Measurements from ENCODE around the gene SLC25A21. TPM values are rescaled to one million over a fixed set of nuclear protein-coding genes. Genes with fewer than 3 reads are reported as not detected.
"Not testable (repeated sequence)": the region's sequence is repeated elsewhere in the genome, so short reads cannot be mapped to it uniquely, and the experiment has no call there.

SLC25A21 gene
- not detected in 2 replicates for total RNA-seq

- no peak for DNase-seq
- Mint-ChIP-seq H3K27me3 (peaks cover 6% of the 10 kb centered on the region), H3K4me1 (peaks cover 2% of the 10 kb centered on the region), H3K9me3 (no peaks in the 10 kb centered on the region), H3K4me3 (no peak within 1 kb of the TSS), H3K36me3 (ENCODE audit: low read depth) (no peaks in the 10 kb centered on the region), H3K27ac (no peak within 1 kb of the TSS)
- ChIA-PET CTCF (no interaction called here), POLR2A (no interaction called here)
- ATAC-seq (ENCODE audit: low read depth), result no peak
- TF ChIP-seq CTCF (IDR thresholded peaks at IDR 0.05), result no peak
- intact Hi-C loops (cut with micrococcal nuclease), result no loop called here
Measured at GRCh38 chr14:37172024-37172869, at the start of gene SLC25A21. SLC25A21 (minus strand) TSS chr14:37172606.

GRCh38 chr14:37221073-37221472 is 48.7 kb upstream of the SLC25A21 start:
- POLR2A ChIA-PET, result no interaction called here
- Mint-ChIP-seq H3K4me1 (no peaks in the 10 kb centered on the region), H3K9me3 (peaks cover 12% of the 10 kb centered on the region), H3K36me3 (ENCODE audit: low read depth) (no peaks in the 10 kb centered on the region), H3K27ac (no peak overlapping the region), H3K27me3 (no peaks in the 10 kb centered on the region), H3K4me3 (no peak overlapping the region)
- ATAC-seq (ENCODE audit: low read depth) (no peak), DNase-seq (no peak)
- no peak for TF ChIP-seq CTCF (IDR thresholded peaks at IDR 0.05)
- intact Hi-C loops (cut with micrococcal nuclease), result no loop called here
- CTCF ChIA-PET, result no interaction called here

GRCh38 chr14:37215345-37215744 is 42.9 kb upstream of the SLC25A21 start:
- ATAC-seq (ENCODE audit: low read depth) (no peak), DNase-seq (no peak)
- Mint-ChIP-seq H3K36me3 (ENCODE audit: low read depth) (no peaks in the 10 kb centered on the region), H3K4me1 (no peaks in the 10 kb centered on the region), H3K27me3 (no peaks in the 10 kb centered on the region), H3K9me3 (peaks cover 4% of the 10 kb centered on the region), H3K4me3 (no peak overlapping the region), H3K27ac (no peak overlapping the region)
- ChIA-PET POLR2A (no interaction called here), CTCF (no interaction called here)
- intact Hi-C loops (cut with micrococcal nuclease), result no loop called here
- no peak for TF ChIP-seq CTCF (IDR thresholded peaks at IDR 0.05)

- intact Hi-C loops (cut with micrococcal nuclease), result no loop called here
- H3K27ac Mint-ChIP-seq, result no peak overlapping the region
- ATAC-seq (ENCODE audit: low read depth), result no peak
- ChIA-PET POLR2A (no interaction called here), CTCF (no interaction called here)
- no peak for TF ChIP-seq CTCF (IDR thresholded peaks at IDR 0.05)
- DNase-seq, result no peak
- H3K27me3 Mint-ChIP-seq, result no peaks in the 10 kb centered on the region
- peaks cover 4% of the 10 kb centered on the region for H3K9me3 Mint-ChIP-seq
- no peaks in the 10 kb centered on the region for H3K4me1 Mint-ChIP-seq
- H3K36me3 Mint-ChIP-seq (ENCODE audit: low read depth), result no peaks in the 10 kb centered on the region
- no peak overlapping the region for H3K4me3 Mint-ChIP-seq
Measured at GRCh38 chr14:37213016-37213415, 40.6 kb upstream of the SLC25A21 start.

- intact Hi-C loops (cut with micrococcal nuclease), result no loop called here
- Mint-ChIP-seq H3K36me3 (ENCODE audit: low read depth) (no peaks in the 10 kb centered on the region), H3K27ac (no peak overlapping the region), H3K9me3 (peaks cover 9% of the 10 kb centered on the region), H3K4me3 (no peak overlapping the region), H3K27me3 (no peaks in the 10 kb centered on the region), H3K4me1 (no peaks in the 10 kb centered on the region)
- CTCF ChIA-PET, result no interaction called here
- DNase-seq (no peak), ATAC-seq (ENCODE audit: low read depth) (no peak)
- POLR2A ChIA-PET, result no interaction called here
- TF ChIP-seq CTCF (IDR thresholded peaks at IDR 0.05), result no peak
Measured at GRCh38 chr14:37210448-37210847, 38.0 kb upstream of the SLC25A21 start.

- intact Hi-C loops (cut with micrococcal nuclease); H3K27ac Mint-ChIP-seq; ATAC-seq (ENCODE audit: low read depth); H3K9me3 Mint-ChIP-seq; H3K36me3 Mint-ChIP-seq (ENCODE audit: low read depth); CTCF ChIA-PET; H3K4me3 Mint-ChIP-seq; H3K27me3 Mint-ChIP-seq; H3K4me1 Mint-ChIP-seq; DNase-seq; POLR2A ChIA-PET: not testable (repeated sequence)
Measured at GRCh38 chr14:37209617-37210016, 37.2 kb upstream of the SLC25A21 start.

GRCh38 chr14:37205623-37206605 is 33.5 kb upstream of the SLC25A21 start:
- H3K27me3 Mint-ChIP-seq; ATAC-seq (ENCODE audit: low read depth): not testable (repeated sequence)

More at GRCh38 chr14:37205623-37206605, 33.5 kb upstream of the SLC25A21 start:
- H3K36me3 Mint-ChIP-seq (ENCODE audit: low read depth); DNase-seq; intact Hi-C loops (cut with micrococcal nuclease); CTCF ChIA-PET; POLR2A ChIA-PET; H3K27ac Mint-ChIP-seq; H3K4me1 Mint-ChIP-seq; H3K4me3 Mint-ChIP-seq: not testable (repeated sequence)
- H3K9me3 Mint-ChIP-seq, result peaks cover 12% of the 10 kb centered on the region

All from activated B cell treated with CpG ODN at 0.5 μM for 24 hours (primary cell).